KOPT-K1 (cell line): ENCODE measurements around the gene ITPA.

Source experiments
- H3K27ac ChIP-seq: fragments of 200-600 bp; sonication (generic); 2 replicates; pipeline ENCODE4 v1.5.1; 2016; ENCODE audit warnings: antibody characterized with exemption, mild to moderate bottlenecking, low read depth, low read length; ENCODE audit not compliant: poor library complexity, severe bottlenecking
- H3K36me3 ChIP-seq: fragments of 200-600 bp; sonication (generic); 2 replicates; pipeline ENCODE4 v1.5.1; 2017; ENCODE audit warnings: antibody characterized with exemption, mild to moderate bottlenecking, low read length, moderate library complexity; ENCODE audit not compliant: insufficient read depth
- H3K9me3 ChIP-seq: fragments of 200-600 bp; sonication (generic); 2 replicates; pipeline ENCODE4 v1.5.1; 2017; ENCODE audit warnings: antibody characterized with exemption, low read length, mild to moderate bottlenecking; ENCODE audit not compliant: insufficient read depth, poor library complexity, severe bottlenecking

The ITPA gene

GRCh38 chr20:3227936-3228749 lies 18.8 kb downstream of the ITPA start:
- Histone ChIP-seq H3K9me3 (no peaks in the 10 kb centered on the region), H3K36me3 (peaks cover 24% of the 10 kb centered on the region), H3K27ac (no peak overlapping the region)

- peaks cover 18% of the 10 kb centered on the region for H3K36me3 ChIP-seq
- H3K9me3 ChIP-seq, result no peaks in the 10 kb centered on the region
- H3K27ac ChIP-seq, result no peak overlapping the region
Observed at GRCh38 chr20:3228750-3229032, 19.4 kb downstream of the ITPA start.

GRCh38 chr20:3229158-3229557 lies 19.9 kb downstream of the ITPA start:
- Histone ChIP-seq H3K36me3 (peaks cover 13% of the 10 kb centered on the region), H3K27ac (no peak overlapping the region), H3K9me3 (no peaks in the 10 kb centered on the region)

- Histone ChIP-seq H3K36me3 (peaks cover 7% of the 10 kb centered on the region), H3K9me3 (no peaks in the 10 kb centered on the region), H3K27ac (no peak overlapping the region)
Observed at GRCh38 chr20:3229798-3230197, 20.5 kb downstream of the ITPA start.

GRCh38 chr20:3231116-3231515 lies 21.8 kb downstream of the ITPA start:
- no peaks in the 10 kb centered on the region for H3K36me3 ChIP-seq
- H3K9me3 ChIP-seq, result no peaks in the 10 kb centered on the region
- no peak overlapping the region for H3K27ac ChIP-seq

- no peak overlapping the region for H3K27ac ChIP-seq
Observed at GRCh38 chr20:3231889-3232588, 22.7 kb downstream of the ITPA start.

GRCh38 chr20:3233131-3233990 lies 24.1 kb downstream of the ITPA start:
- no peaks in the 10 kb centered on the region for H3K9me3 ChIP-seq
- H3K27ac ChIP-seq, result no peak overlapping the region
- H3K36me3 ChIP-seq, result no peaks in the 10 kb centered on the region

More at GRCh38 chr20:3231889-3232588, 22.7 kb downstream of the ITPA start:
- no peaks in the 10 kb centered on the region for H3K36me3 ChIP-seq
- no peaks in the 10 kb centered on the region for H3K9me3 ChIP-seq

GRCh38 chr20:3233991-3234498 lies 24.7 kb downstream of the ITPA start:
- Histone ChIP-seq H3K9me3 (no peaks in the 10 kb centered on the region), H3K27ac (no peak overlapping the region), H3K36me3 (no peaks in the 10 kb centered on the region)

- H3K9me3 ChIP-seq, result no peaks in the 10 kb centered on the region
- no peak overlapping the region for H3K27ac ChIP-seq
- H3K36me3 ChIP-seq, result no peaks in the 10 kb centered on the region
Observed at GRCh38 chr20:3235666-3236324, 26.5 kb downstream of the ITPA start.

GRCh38 chr20:3237011-3237957 lies 28.0 kb downstream of the ITPA start:
- Histone ChIP-seq H3K9me3 (no peaks in the 10 kb centered on the region), H3K36me3 (no peaks in the 10 kb centered on the region), H3K27ac (no peak overlapping the region)

- H3K27ac ChIP-seq, result no peak overlapping the region
- no peaks in the 10 kb centered on the region for H3K36me3 ChIP-seq
- H3K9me3 ChIP-seq, result no peaks in the 10 kb centered on the region
Observed at GRCh38 chr20:3237958-3238615, 28.8 kb downstream of the ITPA start.

- Histone ChIP-seq H3K9me3 (no peaks in the 10 kb centered on the region), H3K36me3 (no peaks in the 10 kb centered on the region), H3K27ac (no peak overlapping the region)
Observed at GRCh38 chr20:3238616-3239025, 29.3 kb downstream of the ITPA start.

GRCh38 chr20:3239026-3239866 lies 29.9 kb downstream of the ITPA start, which contains the start of gene SLC4A11:
Gene SLC4A11, minus strand, starts transcription at chr20:3239190. Its CDS starts 53 bp downstream, at chr20:3239137.
- no peaks in the 10 kb centered on the region for H3K36me3 ChIP-seq
- H3K9me3 ChIP-seq, result no peaks in the 10 kb centered on the region
- H3K27ac ChIP-seq, result no peak within 1 kb of the TSS
